ENCODE data around the gene PCDH1. TPM values are rescaled to one million over a fixed set of nuclear protein-coding genes. Genes with fewer than 3 reads are reported as not detected.

PCDH1 gene
- total RNA-seq, 1 donor from 2014 or later, result 5.4 TPM

GRCh38 chr5:141855265-141856036, 22.8 kb downstream of the PCDH1 start:
- peaks cover 8% of the 10 kb centered on the region for H3K27me3 Mint-ChIP-seq (ENCODE audit: low read depth)
- no peaks in the 10 kb centered on the region for H3K9me3 Mint-ChIP-seq
- peak overlapping the region; percentile 15 for H3K27ac Mint-ChIP-seq
- H3K4me3 Mint-ChIP-seq, result no peak overlapping the region
- TF ChIP-seq CTCF (IDR thresholded peaks at IDR 0.05; ENCODE audit: unreplicated experiment), result no peak
- H3K36me3 Mint-ChIP-seq, result no peaks in the 10 kb centered on the region
- DNase-seq (ENCODE audit: low spot score in 2 of 2, unreplicated experiment in 2 of 2), result no peak
- peaks cover 13% of the 10 kb centered on the region for H3K4me1 Mint-ChIP-seq

- H3K36me3 Mint-ChIP-seq, result no peaks in the 10 kb centered on the region
- no peaks in the 10 kb centered on the region for H3K9me3 Mint-ChIP-seq
- H3K27me3 Mint-ChIP-seq (ENCODE audit: low read depth), result no peaks in the 10 kb centered on the region
- peaks cover 15% of the 10 kb centered on the region for H3K4me1 Mint-ChIP-seq
- H3K4me3 Mint-ChIP-seq, result no peak overlapping the region
- no peak overlapping the region for H3K27ac Mint-ChIP-seq
- no peak for TF ChIP-seq CTCF (IDR thresholded peaks at IDR 0.05; ENCODE audit: unreplicated experiment)
- DNase-seq (ENCODE audit: low spot score in 2 of 2, unreplicated experiment in 2 of 2), result no peak
Measured at GRCh38 chr5:141853895-141854626, 24.1 kb downstream of the PCDH1 start.

- H3K9me3 Mint-ChIP-seq, result no peaks in the 10 kb centered on the region
- no peaks in the 10 kb centered on the region for H3K36me3 Mint-ChIP-seq
- H3K4me1 Mint-ChIP-seq, result peaks cover 15% of the 10 kb centered on the region
- no peak for TF ChIP-seq CTCF (IDR thresholded peaks at IDR 0.05; ENCODE audit: unreplicated experiment)
- no peak for DNase-seq (ENCODE audit: low spot score in 2 of 2, unreplicated experiment in 2 of 2)
- no peaks in the 10 kb centered on the region for H3K27me3 Mint-ChIP-seq (ENCODE audit: low read depth)
- no peak overlapping the region for H3K4me3 Mint-ChIP-seq
- H3K27ac Mint-ChIP-seq, result no peak overlapping the region
Measured at GRCh38 chr5:141852448-141852847, 25.8 kb downstream of the PCDH1 start.

GRCh38 chr5:141851195-141851874, 26.9 kb downstream of the PCDH1 start:
- no peak for TF ChIP-seq CTCF (IDR thresholded peaks at IDR 0.05; ENCODE audit: unreplicated experiment)
- Mint-ChIP-seq H3K4me1 (peaks cover 15% of the 10 kb centered on the region), H3K27ac (peak overlapping the region; percentile 90), H3K4me3 (peak overlapping the region; percentile 72), H3K27me3 (ENCODE audit: low read depth) (no peaks in the 10 kb centered on the region), H3K9me3 (no peaks in the 10 kb centered on the region), H3K36me3 (no peaks in the 10 kb centered on the region)
- DNase-seq (ENCODE audit: low spot score in 2 of 2, unreplicated experiment in 2 of 2), result no peak

- H3K27me3 Mint-ChIP-seq (ENCODE audit: low read depth), result no peaks in the 10 kb centered on the region
- H3K4me1 Mint-ChIP-seq, result peaks cover 19% of the 10 kb centered on the region
- no peaks in the 10 kb centered on the region for H3K36me3 Mint-ChIP-seq
- peak overlapping the region; percentile 72 for H3K4me3 Mint-ChIP-seq
- TF ChIP-seq CTCF (IDR thresholded peaks at IDR 0.05; ENCODE audit: unreplicated experiment), result no peak
- H3K9me3 Mint-ChIP-seq, result no peaks in the 10 kb centered on the region
- no peak for DNase-seq (ENCODE audit: low spot score in 2 of 2, unreplicated experiment in 2 of 2)
- H3K27ac Mint-ChIP-seq, result peak overlapping the region; percentile 90
Measured at GRCh38 chr5:141850786-141851185, 27.4 kb downstream of the PCDH1 start.

All from mesothelial cell of epicardium (in vitro differentiated cells).